Fibroblast of lung (primary cell): ENCODE results near the gene THAP8.

Source experiments
- EZH2 ChIP-seq: IDR thresholded peaks from 2 replicates; pipeline ENCODE4 v1.5.1; 2012; ENCODE audit warnings: low read length, control low read depth, mild to moderate bottlenecking; ENCODE audit errors: missing control alignments
- TF ChIP-seq, protein P1 (sequence below), 2 donors: IDR thresholded peaks in 1 of 2; conservative IDR thresholded peaks in 1 of 2; 1 replicate in 1 of 2; 2 replicates in 1 of 2; pipeline ENCODE4 v1.5.1; 2011 to 2012; ENCODE audit warnings: low read length in 2 of 2, control low read depth in 1 of 2, inconsistent platforms in 1 of 2, low read depth in 1 of 2, mild to moderate bottlenecking in 1 of 2

DNA sequence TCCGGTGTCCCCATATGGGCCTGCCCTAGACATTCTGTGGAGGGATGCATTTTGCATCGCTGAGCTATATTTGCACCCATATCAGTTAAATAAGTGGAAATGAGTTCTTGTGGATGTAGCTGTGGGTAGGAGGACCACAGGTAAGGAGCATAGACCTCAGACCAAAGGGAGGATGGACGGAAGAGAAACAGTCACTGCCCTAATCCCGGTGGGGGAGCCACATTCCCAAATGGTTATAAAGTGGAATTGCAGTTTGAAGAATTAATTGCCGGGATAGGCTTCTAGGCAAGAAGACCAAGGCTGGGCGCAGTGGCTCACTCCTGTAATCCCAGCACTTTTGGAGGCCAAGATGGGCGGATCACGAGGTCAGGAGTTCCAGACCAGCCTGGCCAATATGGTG is 57.3 kb downstream of the THAP8 start:
- TF ChIP-seq EZH2, result no peak
- TF ChIP-seq, protein P1, sequence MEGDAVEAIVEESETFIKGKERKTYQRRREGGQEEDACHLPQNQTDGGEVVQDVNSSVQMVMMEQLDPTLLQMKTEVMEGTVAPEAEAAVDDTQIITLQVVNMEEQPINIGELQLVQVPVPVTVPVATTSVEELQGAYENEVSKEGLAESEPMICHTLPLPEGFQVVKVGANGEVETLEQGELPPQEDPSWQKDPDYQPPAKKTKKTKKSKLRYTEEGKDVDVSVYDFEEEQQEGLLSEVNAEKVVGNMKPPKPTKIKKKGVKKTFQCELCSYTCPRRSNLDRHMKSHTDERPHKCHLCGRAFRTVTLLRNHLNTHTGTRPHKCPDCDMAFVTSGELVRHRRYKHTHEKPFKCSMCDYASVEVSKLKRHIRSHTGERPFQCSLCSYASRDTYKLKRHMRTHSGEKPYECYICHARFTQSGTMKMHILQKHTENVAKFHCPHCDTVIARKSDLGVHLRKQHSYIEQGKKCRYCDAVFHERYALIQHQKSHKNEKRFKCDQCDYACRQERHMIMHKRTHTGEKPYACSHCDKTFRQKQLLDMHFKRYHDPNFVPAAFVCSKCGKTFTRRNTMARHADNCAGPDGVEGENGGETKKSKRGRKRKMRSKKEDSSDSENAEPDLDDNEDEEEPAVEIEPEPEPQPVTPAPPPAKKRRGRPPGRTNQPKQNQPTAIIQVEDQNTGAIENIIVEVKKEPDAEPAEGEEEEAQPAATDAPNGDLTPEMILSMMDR (conservative IDR thresholded peaks at IDR 0.05 in 1 of 2, IDR thresholded peaks at IDR 0.05 in 1 of 2; ENCODE audit: low read depth in 1 of 2, low read length in 2 of 2), result no peak
